ENCODE results near the gene PI16. TPM values are rescaled to one million over a fixed set of nuclear protein-coding genes. Genes with fewer than 3 reads are reported as not detected.
A peak's percentile ranks its signal among the peaks of the same experiment; 100 is the strongest.

Gene PI16
- polyA plus RNA-seq, 6 donors from 2014 or later = 1.2 to 6.2 (median 2.6) TPM

DNA sequence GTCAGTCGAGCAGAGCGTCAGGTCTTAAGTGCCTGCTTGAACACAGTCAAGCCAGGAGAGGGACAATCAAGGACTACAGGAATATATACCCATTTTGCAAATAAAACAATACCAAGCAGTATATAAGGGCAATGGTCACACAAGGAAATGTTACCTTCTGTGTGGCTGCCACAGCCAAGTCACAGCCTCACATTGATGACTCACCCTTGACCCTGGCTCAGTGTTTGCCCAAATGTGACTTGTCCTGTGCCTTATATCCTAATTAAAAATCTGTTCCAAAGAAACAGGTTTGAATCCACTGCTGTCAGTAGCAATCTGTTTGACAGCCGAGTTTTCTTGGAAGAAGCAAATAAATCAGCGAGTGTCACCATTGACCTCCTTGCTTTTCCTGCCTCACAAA lies 34.5 kb upstream of the PI16 start:
- H3K27me3 Mint-ChIP-seq = no peaks in the 10 kb centered on the region
- H3K4me3 Mint-ChIP-seq = no peak overlapping the region
- DNase-seq (no peak), ATAC-seq (ENCODE audit: low read depth in 2 of 2) (no peak)
- no peaks in the 10 kb centered on the region for H3K9me3 Mint-ChIP-seq
- H3K4me1 Mint-ChIP-seq = no peaks in the 10 kb centered on the region
- H3K36me3 Mint-ChIP-seq = peaks cover 23 to 25% of the 10 kb centered on the region in 2 donors
- H3K27ac Mint-ChIP-seq = peak overlapping the region in 1 of 6 donors; percentile 58

GRCh38 chr6:36920546-36920945 lies 34.0 kb upstream of the PI16 start:
- Mint-ChIP-seq H3K27ac (no peak overlapping the region), H3K9me3 (no peaks in the 10 kb centered on the region), H3K36me3 (peaks cover 23% of the 10 kb centered on the region in 2 donors), H3K4me3 (no peak overlapping the region), H3K4me1 (no peaks in the 10 kb centered on the region), H3K27me3 (no peaks in the 10 kb centered on the region)
- DNase-seq = no peak
- no peak for ATAC-seq (ENCODE audit: low read depth in 2 of 2)

DNA sequence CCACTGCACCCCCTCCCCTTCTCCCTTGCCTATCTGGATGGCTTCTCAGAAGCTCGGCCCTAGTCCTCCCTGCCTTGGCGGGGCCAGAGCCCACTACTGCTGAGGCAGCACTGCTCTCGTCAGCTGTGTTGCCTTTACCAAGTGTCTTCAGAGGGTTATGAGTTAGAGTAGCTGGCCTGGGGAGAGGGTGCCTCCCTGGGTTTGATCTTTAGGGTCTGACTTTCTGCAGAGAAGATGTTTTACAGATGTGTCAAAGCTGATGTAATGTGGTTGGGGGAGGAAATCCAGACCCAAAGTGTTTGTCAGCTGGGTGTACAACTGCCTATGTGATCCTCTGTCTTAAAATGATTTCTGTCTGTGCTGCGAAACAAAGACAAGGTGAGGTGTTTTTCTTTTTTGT lies 30.4 kb upstream of the PI16 start:
- Mint-ChIP-seq H3K27ac (peak overlapping the region in 2 of 6 donors; percentile 18 to 65), H3K9me3 (no peaks in the 10 kb centered on the region), H3K36me3 (peaks cover 12 to 14% of the 10 kb centered on the region in 2 donors), H3K4me3 (no peak overlapping the region), H3K4me1 (peaks cover 4 to 8% (median 6%) of the 10 kb centered on the region in 3 donors), H3K27me3 (no peaks in the 10 kb centered on the region)
- ATAC-seq (ENCODE audit: low read depth in 2 of 2) (no peak), DNase-seq (no peak)

GRCh38 chr6:36924778-36925374 lies 29.7 kb upstream of the PI16 start:
- Mint-ChIP-seq H3K27me3 (no peaks in the 10 kb centered on the region), H3K27ac (peak overlapping the region in 2 of 6 donors; percentile 11 to 33), H3K4me3 (no peak overlapping the region), H3K9me3 (no peaks in the 10 kb centered on the region), H3K4me1 (peaks cover 4 to 8% (median 6%) of the 10 kb centered on the region in 3 donors), H3K36me3 (peaks cover 5 to 8% of the 10 kb centered on the region in 2 donors)
- ATAC-seq (ENCODE audit: low read depth in 2 of 2) (no peak), DNase-seq (no peak)

DNA sequence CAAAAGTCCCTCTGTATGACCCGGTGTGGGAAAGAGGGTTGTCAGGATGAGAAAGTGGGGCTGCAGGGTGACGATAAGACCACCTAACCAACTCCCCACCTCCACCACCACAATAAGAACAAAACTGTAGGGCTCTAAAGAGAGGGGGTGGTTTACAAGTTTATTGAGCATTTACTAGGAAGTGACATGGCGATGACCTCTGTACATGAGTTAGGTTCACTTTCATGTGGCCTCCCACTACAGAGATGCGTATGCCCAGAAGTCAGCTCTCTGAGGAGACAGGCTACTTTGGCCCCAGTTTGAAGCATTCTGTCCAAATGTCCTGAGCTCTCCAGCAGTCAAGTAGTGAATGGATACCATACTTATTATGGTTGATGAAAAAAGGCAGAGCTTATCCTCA lies 28.7 kb upstream of the PI16 start:
- Mint-ChIP-seq H3K27me3 (no peaks in the 10 kb centered on the region), H3K9me3 (no peaks in the 10 kb centered on the region), H3K36me3 (peaks cover 0 to 8% of the 10 kb centered on the region in 2 donors), H3K4me3 (no peak overlapping the region), H3K27ac (peak overlapping the region in 3 of 6 donors; percentile 39 to 93 (median 87)), H3K4me1 (peaks cover 4 to 8% (median 6%) of the 10 kb centered on the region in 3 donors)
- ATAC-seq (ENCODE audit: low read depth in 2 of 2) = no peak
- no peak for DNase-seq

DNA sequence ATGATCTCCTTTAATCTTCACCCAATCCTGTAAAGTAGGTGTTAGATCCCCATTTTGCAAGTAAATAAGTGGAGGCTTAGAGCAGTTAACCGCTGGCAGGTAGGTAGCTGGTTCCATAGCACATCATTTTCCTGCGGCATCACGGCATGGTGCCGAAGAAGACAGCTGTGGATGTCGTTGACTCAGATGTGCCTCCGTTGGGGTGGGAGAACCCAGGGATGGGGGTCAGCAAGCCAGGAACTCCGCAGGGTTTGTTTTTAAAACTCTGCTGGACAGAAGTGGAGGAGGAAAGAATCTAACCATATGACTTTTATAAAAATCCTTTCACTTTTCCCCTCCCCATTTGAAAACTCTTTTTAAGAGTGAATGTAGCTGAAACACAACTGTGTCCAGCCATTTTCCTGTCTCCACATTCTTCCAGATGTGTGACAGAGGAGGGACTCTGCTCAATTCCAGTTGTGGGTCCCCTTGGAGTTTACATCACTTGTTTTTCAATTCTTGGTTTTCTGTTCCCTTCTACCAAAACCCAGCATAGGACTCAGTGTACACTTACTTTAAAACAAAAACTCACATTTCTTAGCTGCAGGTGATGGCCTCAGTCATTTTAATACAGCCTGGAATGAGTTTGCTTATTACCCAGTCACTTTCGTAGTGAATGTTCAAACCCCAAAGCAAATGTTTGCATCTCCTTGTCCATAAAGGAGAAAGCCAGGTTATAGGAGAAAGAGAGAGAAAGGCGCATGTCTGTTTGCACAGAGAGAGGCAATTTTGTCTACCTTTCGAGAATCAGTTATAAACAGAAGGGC lies 27.6 kb upstream of the PI16 start:
- Mint-ChIP-seq H3K4me3 (no peak overlapping the region), H3K27ac (no peak overlapping the region), H3K36me3 (peaks cover 0 to 8% of the 10 kb centered on the region in 2 donors), H3K27me3 (no peaks in the 10 kb centered on the region), H3K4me1 (peaks cover 4 to 8% (median 6%) of the 10 kb centered on the region in 3 donors), H3K9me3 (no peaks in the 10 kb centered on the region)
- ATAC-seq (ENCODE audit: low read depth in 2 of 2) (no peak), DNase-seq (no peak)

- Mint-ChIP-seq H3K4me3 (no peak overlapping the region), H3K9me3 (no peaks in the 10 kb centered on the region), H3K27me3 (no peaks in the 10 kb centered on the region), H3K36me3 (peaks cover 0 to 8% of the 10 kb centered on the region in 2 donors), H3K27ac (peak overlapping the region in 2 of 6 donors; percentile 38 to 44), H3K4me1 (peaks cover 4 to 8% (median 6%) of the 10 kb centered on the region in 3 donors)
- ATAC-seq (ENCODE audit: low read depth in 2 of 2) (no peak), DNase-seq (no peak)
These were observed 26.6 kb upstream of the PI16 start for GRCh38 chr6:36927691-36928546.

DNA sequence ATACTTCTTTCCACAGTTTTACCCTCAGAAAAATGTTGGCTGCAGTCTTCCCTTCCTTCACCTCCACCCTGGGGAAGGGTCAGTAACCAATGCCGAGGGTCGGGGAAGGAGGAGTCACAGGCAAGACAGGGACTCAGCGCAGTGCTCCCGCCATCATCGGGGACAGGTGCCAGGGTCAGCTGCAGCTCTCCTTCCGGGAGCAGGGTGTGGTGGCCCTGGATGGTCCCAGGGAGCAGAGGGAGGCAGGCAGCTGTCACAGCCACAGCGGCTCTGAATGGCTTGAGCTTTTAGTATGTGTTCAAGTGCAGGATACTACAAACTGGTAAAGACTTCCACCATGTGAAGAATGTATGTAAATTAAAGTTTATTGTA lies 26.0 kb upstream of the PI16 start:
- no peak for DNase-seq
- peak overlapping the region in 2 of 6 donors; percentile 38 to 52 for H3K27ac Mint-ChIP-seq
- peaks cover 0 to 8% of the 10 kb centered on the region in 2 donors for H3K36me3 Mint-ChIP-seq
- H3K4me1 Mint-ChIP-seq = peaks cover 4 to 8% (median 6%) of the 10 kb centered on the region in 3 donors
- H3K9me3 Mint-ChIP-seq = no peaks in the 10 kb centered on the region
- no peak overlapping the region for H3K4me3 Mint-ChIP-seq
- no peak for ATAC-seq (ENCODE audit: low read depth in 2 of 2)
- H3K27me3 Mint-ChIP-seq = no peaks in the 10 kb centered on the region

DNA sequence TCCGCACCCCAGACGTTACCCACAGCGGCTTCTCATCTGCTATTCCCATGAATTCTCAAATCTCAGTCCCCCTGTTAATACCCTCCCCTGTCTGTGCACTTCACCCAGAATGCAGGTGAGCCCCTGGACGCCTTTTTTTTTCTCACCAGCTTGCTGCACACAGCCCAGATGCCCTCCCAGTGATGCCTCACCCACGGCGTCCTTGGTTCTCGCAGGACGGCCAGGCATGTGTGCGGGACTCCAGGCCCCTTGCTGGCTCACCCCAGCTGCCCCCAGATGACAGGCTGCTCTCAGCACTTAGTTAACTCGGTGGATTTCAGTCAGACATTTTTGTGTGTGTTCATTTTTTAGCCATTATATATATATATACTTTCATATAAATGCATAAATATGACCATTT lies 25.4 kb upstream of the PI16 start:
- Mint-ChIP-seq H3K9me3 (no peaks in the 10 kb centered on the region), H3K36me3 (peaks cover 0 to 7% of the 10 kb centered on the region in 2 donors), H3K27ac (peak overlapping the region in 1 of 6 donors; percentile 52), H3K4me3 (peak overlapping the region in 1 of 8 donors; percentile 78), H3K4me1 (peaks cover 4 to 8% (median 6%) of the 10 kb centered on the region in 3 donors), H3K27me3 (no peaks in the 10 kb centered on the region)
- ATAC-seq (ENCODE audit: low read depth in 2 of 2) (no peak), DNase-seq (no peak)

GRCh38 chr6:36929607-36930006 lies 24.9 kb upstream of the PI16 start:
- peak overlapping the region in 1 of 8 donors; percentile 78 for H3K4me3 Mint-ChIP-seq
- DNase-seq (no peak), ATAC-seq (ENCODE audit: low read depth in 2 of 2) (no peak)
- H3K9me3 Mint-ChIP-seq = no peaks in the 10 kb centered on the region
- H3K4me1 Mint-ChIP-seq = peaks cover 4 to 8% (median 6%) of the 10 kb centered on the region in 3 donors
- no peaks in the 10 kb centered on the region for H3K27me3 Mint-ChIP-seq
- peak overlapping the region in 2 of 6 donors; percentile 22 to 25 for H3K27ac Mint-ChIP-seq
- H3K36me3 Mint-ChIP-seq = peaks cover 0 to 3% of the 10 kb centered on the region in 2 donors

DNA sequence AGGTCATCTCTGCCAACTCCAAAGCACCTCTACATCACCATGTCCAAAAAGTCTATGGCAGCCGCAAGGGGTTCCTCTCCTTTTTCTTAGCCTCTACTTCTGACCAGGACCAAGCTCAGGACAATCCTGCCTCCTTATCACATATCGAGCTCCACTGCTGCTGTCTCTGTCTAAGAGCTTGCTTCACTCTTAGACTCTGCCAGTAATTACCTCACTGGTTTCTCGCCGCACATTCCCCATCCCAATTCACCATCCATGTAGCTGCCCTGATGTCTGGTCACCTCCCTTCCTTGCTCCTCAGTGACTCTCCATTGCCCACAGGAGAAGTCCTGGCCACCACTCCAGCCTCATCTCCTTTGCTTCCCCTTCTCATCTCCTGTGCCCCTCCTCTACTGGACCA lies 24.1 kb upstream of the PI16 start:
- DNase-seq = no peak
- Mint-ChIP-seq H3K27ac (peak overlapping the region in 2 of 6 donors; percentile 19 to 40), H3K36me3 (no peaks in the 10 kb centered on the region), H3K27me3 (no peaks in the 10 kb centered on the region), H3K4me3 (no peak overlapping the region), H3K9me3 (no peaks in the 10 kb centered on the region), H3K4me1 (peaks cover 4 to 8% (median 6%) of the 10 kb centered on the region in 3 donors)
- ATAC-seq (ENCODE audit: low read depth in 2 of 2) = no peak

DNA sequence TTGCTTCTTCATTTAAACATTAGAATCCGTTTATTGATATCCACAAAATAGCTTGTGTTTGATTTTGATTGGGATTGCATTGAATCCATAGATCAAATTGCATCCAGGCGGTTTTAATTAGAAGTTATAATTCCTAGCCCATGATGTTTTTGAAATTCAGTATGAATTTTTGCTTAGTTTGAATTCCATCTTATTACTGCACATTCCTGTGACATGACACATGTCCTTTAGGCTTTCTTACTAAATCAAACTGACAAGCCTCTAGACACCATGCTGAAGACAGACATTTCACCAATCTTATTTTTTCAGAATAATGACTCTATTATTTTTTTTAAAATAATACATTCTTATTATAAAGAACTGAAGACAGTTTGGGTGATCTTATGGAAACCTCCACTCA lies 21.4 kb upstream of the PI16 start:
- ATAC-seq (ENCODE audit: low read depth in 2 of 2) = no peak
- no peak overlapping the region for H3K4me3 Mint-ChIP-seq
- H3K9me3 Mint-ChIP-seq = no peaks in the 10 kb centered on the region
- H3K27me3 Mint-ChIP-seq = peaks cover 0 to 14% (median 8%) of the 10 kb centered on the region in 3 donors
- peaks cover 0 to 4% (median 0%) of the 10 kb centered on the region in 3 donors for H3K4me1 Mint-ChIP-seq
- DNase-seq = no peak
- no peak overlapping the region for H3K27ac Mint-ChIP-seq
- no peaks in the 10 kb centered on the region for H3K36me3 Mint-ChIP-seq

DNA sequence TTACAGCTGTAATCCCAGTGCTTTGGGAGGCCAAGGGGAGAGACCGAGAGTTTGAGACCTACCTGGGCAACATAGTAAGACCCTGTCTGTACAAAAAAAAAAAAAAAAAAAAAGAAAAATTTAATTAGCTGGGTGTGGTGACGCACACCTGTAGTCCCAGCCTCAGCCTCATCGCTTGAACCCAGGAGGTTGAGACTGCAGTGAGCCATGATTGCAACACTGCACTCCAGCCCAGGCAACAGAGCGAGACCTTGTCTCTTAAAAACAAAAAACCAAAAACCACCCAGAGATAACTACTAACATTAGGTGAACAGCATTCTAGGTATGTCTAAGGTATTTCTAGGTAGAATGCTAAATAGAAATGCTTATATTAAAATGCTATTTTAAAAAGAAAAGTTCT lies 21.0 kb upstream of the PI16 start:
- peaks cover 0 to 14% (median 8%) of the 10 kb centered on the region in 3 donors for H3K27me3 Mint-ChIP-seq
- no peak overlapping the region for H3K4me3 Mint-ChIP-seq
- H3K4me1 Mint-ChIP-seq = peaks cover 0 to 4% (median 0%) of the 10 kb centered on the region in 3 donors
- H3K27ac Mint-ChIP-seq = no peak overlapping the region
- H3K9me3 Mint-ChIP-seq = no peaks in the 10 kb centered on the region
- H3K36me3 Mint-ChIP-seq = no peaks in the 10 kb centered on the region
- DNase-seq = no peak
- no peak for ATAC-seq (ENCODE audit: low read depth in 2 of 2)
